Keratinocyte (primary cell): ENCODE measurements around the gene PDIA6. TPM values are rescaled to one million over a fixed set of nuclear protein-coding genes. Genes with fewer than 3 reads are reported as not detected.

Experiments
- DNase-seq: peaks from one replicate; pipeline ENCODE4 v3.0.0-alpha.2; 2011; ENCODE audit warnings: low read depth, missing footprints, low spot score
- FAIRE-seq: peaks from 2 replicates; lab custom pipeline; 2011; peaks lifted over from hg19 to GRCh38; lab: Jason Lieb, UNC
- H2AFZ ChIP-seq: 2 replicates; pipeline ENCODE4 v1.6.0; 2012; ENCODE audit warnings: low read length, control low read depth, inconsistent platforms; ENCODE audit not compliant: control insufficient read depth
- H3K27ac ChIP-seq: 2 replicates; pipeline ENCODE4 v1.5.1; 2011; ENCODE audit warnings: low read length; ENCODE audit not compliant: control insufficient read depth, insufficient read depth
- H3K27me3 ChIP-seq: 3 replicates; pipeline ENCODE4 v1.6.0; 2011; ENCODE audit warnings: low read length; ENCODE audit not compliant: control insufficient read depth, insufficient read depth; ENCODE audit errors: extremely low read depth
- H3K36me3 ChIP-seq, 2 experiments: 2 replicates in 1 of 2; 3 replicates in 1 of 2; pipeline ENCODE4 v1.5.1; 2011; ENCODE audit warnings: low read length in 2 of 2, mild to moderate bottlenecking in 1 of 2; ENCODE audit not compliant: control insufficient read depth in 2 of 2, insufficient read depth in 2 of 2; ENCODE audit errors: extremely low read depth in 1 of 2
- H3K4me1 ChIP-seq: 3 replicates; pipeline ENCODE4 v1.5.1; 2011; ENCODE audit warnings: low read length; ENCODE audit not compliant: control insufficient read depth, insufficient read depth; ENCODE audit errors: extremely low read depth
- H3K4me2 ChIP-seq: 3 replicates; pipeline ENCODE4 v1.6.0; 2011; ENCODE audit warnings: low read depth, low read length; ENCODE audit not compliant: control insufficient read depth, insufficient read depth; ENCODE audit errors: extremely low read depth
- H3K4me3 ChIP-seq, 3 experiments: fragments of 200-600 bp in 1 of 3; sonication (generic) in 1 of 3; 2 replicates in 2 of 3; 3 replicates in 1 of 3; pipeline ENCODE4 v1.5.1; 2011 to 2016; ENCODE audit warnings: low read length in 3 of 3, mild to moderate bottlenecking in 3 of 3, control low read depth in 2 of 3, inconsistent platforms in 1 of 3, low read depth in 1 of 3, mixed read lengths in 1 of 3, mixed run types in 1 of 3, moderate library complexity in 1 of 3; ENCODE audit not compliant: control insufficient read depth in 2 of 3, insufficient read depth in 2 of 3; ENCODE audit errors: extremely low read depth in 1 of 3
- H3K79me2 ChIP-seq: 2 replicates; pipeline ENCODE4 v1.6.0; 2012; ENCODE audit warnings: low read length; ENCODE audit not compliant: control insufficient read depth, insufficient read depth
- H3K9ac ChIP-seq: 3 replicates; pipeline ENCODE4 v1.6.0; 2011; ENCODE audit warnings: low read length; ENCODE audit not compliant: control insufficient read depth, insufficient read depth; ENCODE audit errors: extremely low read depth
- H3K9me1 ChIP-seq: 3 replicates; pipeline ENCODE4 v1.6.0; 2011; ENCODE audit warnings: low read length; ENCODE audit not compliant: control insufficient read depth, insufficient read depth; ENCODE audit errors: extremely low read depth
- H3K9me3 ChIP-seq: 2 replicates; pipeline ENCODE4 v1.5.1; 2012; ENCODE audit warnings: low read depth, low read length; ENCODE audit not compliant: control insufficient read depth
- H4K20me1 ChIP-seq: 3 replicates; pipeline ENCODE4 v1.6.0; 2011; ENCODE audit warnings: low read length; ENCODE audit not compliant: control insufficient read depth, insufficient read depth; ENCODE audit errors: extremely low read depth
- CTCF ChIP-seq, 3 experiments: IDR thresholded peaks in 1 of 3; conservative IDR thresholded peaks in 1 of 3; optimal IDR thresholded peaks in 1 of 3; 2 replicates in 2 of 3; 3 replicates in 1 of 3; pipeline versions ENCODE3 to v1.5.1; 2011; ENCODE audit warnings: low read length in 3 of 3, mild to moderate bottlenecking in 3 of 3, moderate library complexity in 2 of 3, control low read depth in 1 of 3, inconsistent platforms in 1 of 3; ENCODE audit not compliant: insufficient read depth in 2 of 3; ENCODE audit errors: extremely low read depth in 1 of 3
- EZH2 ChIP-seq: IDR thresholded peaks from one replicate; pipeline ENCODE4 v1.6.1; 2012; ENCODE audit warnings: inconsistent platforms, mild to moderate bottlenecking, low read length, moderate library complexity
- dilution Hi-C: fragments of 300-500 bp; cut with MboI; formaldehyde crosslinking; loops from one replicate; pipeline ENCODE4 v1.7.0; 2020; ENCODE audit warnings: low sequenced_read_pairs; ENCODE audit not compliant: extremely low pct_ligation_motif_present
- polyA plus RNA-seq, 5 experiments: library from polyadenylated mRNA; depleted of rRNA in 3 of 5; stranded (reverse) in 3 of 5; stranded (forward) in 1 of 5; unstranded in 1 of 5; fragments of >200 nt; gene quantifications; 1 replicate in 1 of 5; 2 replicates in 3 of 5; 3 replicates in 1 of 5; pipeline versions ENCODE4 v1.2.1 to v1.2.3, GENCODE V29; 2011 to 2012; ENCODE audit warnings: missing spikeins in 2 of 5, low read depth in 1 of 5, low replicate concordance in 1 of 5

PDIA6 gene
- polyA plus RNA-seq, 1 donor (not counting 4 experiments of a cell fraction or from before 2014, with no cell fraction given) = 310 TPM

DNA sequence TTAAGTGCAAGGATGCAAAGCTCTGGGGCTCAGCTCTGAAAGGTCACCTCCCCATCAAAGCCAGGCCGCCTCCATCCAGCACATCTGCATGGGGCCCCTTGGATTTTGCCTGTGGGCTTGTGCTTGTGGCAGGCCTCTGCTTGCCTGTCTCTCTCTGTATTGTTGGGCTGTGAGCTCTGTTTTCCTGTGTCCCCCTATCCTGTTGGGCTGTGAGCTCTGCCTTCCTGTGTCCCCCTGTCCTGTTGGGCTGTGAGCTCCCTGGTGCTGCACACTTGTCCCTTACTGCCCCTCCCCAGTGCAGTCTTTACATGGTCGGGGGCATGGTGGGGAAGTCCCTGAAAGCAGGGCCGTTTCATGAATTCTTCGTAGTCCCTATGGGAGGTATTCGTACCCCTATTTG, 49.2 kb upstream of the PDIA6 start:
- H3K9me3 ChIP-seq = no peaks in the 10 kb centered on the region
- H3K4me3 ChIP-seq = no peak overlapping the region
- no peak for TF ChIP-seq EZH2
- TF ChIP-seq CTCF (optimal IDR thresholded peaks at IDR 0.05 in 1 of 3, IDR thresholded peaks at IDR 0.05 in 1 of 3, conservative IDR thresholded peaks at IDR 0.05 in 1 of 3; ENCODE audit: extremely low read depth in 1 of 3, insufficient read depth in 2 of 3, low read length in 3 of 3) = no peak
- H3K79me2 ChIP-seq = no peaks in the 10 kb centered on the region
- dilution Hi-C loops = no loop called here
- H2AFZ ChIP-seq = no peak overlapping the region
- no peak overlapping the region for H3K27ac ChIP-seq
- H3K4me2 ChIP-seq = no peak overlapping the region
- no peaks in the 10 kb centered on the region for H4K20me1 ChIP-seq
- H3K9me1 ChIP-seq = no peaks in the 10 kb centered on the region
- H3K4me1 ChIP-seq = no peaks in the 10 kb centered on the region
- no peak for FAIRE-seq
- H3K36me3 ChIP-seq = no peaks in the 10 kb centered on the region
- H3K27me3 ChIP-seq = peaks cover 17% of the 10 kb centered on the region
- DNase-seq = no peak
- H3K9ac ChIP-seq = no peak overlapping the region

GRCh38 chr2:10860814-10861325, 48.3 kb upstream of the PDIA6 start:
- DNase-seq (no peak), FAIRE-seq (no peak)
- no peaks in the 10 kb centered on the region for H3K9me3 ChIP-seq
- TF ChIP-seq EZH2 (no peak), CTCF (optimal IDR thresholded peaks at IDR 0.05 in 1 of 3, IDR thresholded peaks at IDR 0.05 in 1 of 3, conservative IDR thresholded peaks at IDR 0.05 in 1 of 3; ENCODE audit: extremely low read depth in 1 of 3, insufficient read depth in 2 of 3, low read length in 3 of 3) (no peak)
- no peaks in the 10 kb centered on the region for H3K4me1 ChIP-seq
- dilution Hi-C loops = no loop called here
- no peaks in the 10 kb centered on the region for H3K36me3 ChIP-seq
- H3K27ac ChIP-seq = no peak overlapping the region
- no peak overlapping the region for H3K4me2 ChIP-seq
- no peak overlapping the region for H3K4me3 ChIP-seq
- H3K27me3 ChIP-seq = peaks cover 17% of the 10 kb centered on the region
- no peaks in the 10 kb centered on the region for H3K9me1 ChIP-seq
- no peaks in the 10 kb centered on the region for H3K79me2 ChIP-seq
- H4K20me1 ChIP-seq = no peaks in the 10 kb centered on the region
- H2AFZ ChIP-seq = no peak overlapping the region
- no peak overlapping the region for H3K9ac ChIP-seq
